Caco-2 (cell line): ENCODE data around the gene FRMD8. TPM values are rescaled to one million over a fixed set of nuclear protein-coding genes. Genes with fewer than 3 reads are reported as not detected.

ENCODE experiments used
- BruUV-seq: library from RNA; stranded (reverse); fragments of 400-500 nt; replicated peaks from 2 replicates; lab custom pipeline; 2021; lab: Mats Ljungman, UMichigan
- CTCF ChIA-PET: fragments of 300-600 bp; sonication (Branson Sonifier 250); formaldehyde crosslinking; loops from one replicate; lab custom pipeline; 2022; ENCODE audit warnings: antibody characterized with exemption; lab: Charles Lee
- POLR2A ChIA-PET: fragments of 300-600 bp; sonication (Branson Sonifier 250); formaldehyde crosslinking; loops from one replicate; lab custom pipeline; 2022; ENCODE audit warnings: antibody characterized with exemption; lab: Charles Lee
- DNase-seq, 2 experiments: peaks; one replicate each; pipeline versions ENCODE4 v3.0.0 to v3.0.0-alpha.2; 2020 to 2022
- H3K27me3 ChIP-seq: replicated peaks from 2 replicates; pipeline ENCODE4 v1.6.0; 2011; ENCODE audit warnings: low read length; ENCODE audit not compliant: control insufficient read depth, insufficient read depth
- H3K36me3 ChIP-seq: 2 replicates; pipeline ENCODE4 v1.5.1; 2011; ENCODE audit warnings: low read length; ENCODE audit not compliant: control insufficient read depth, insufficient read depth
- H3K4me1 ChIP-seq: fragments of 250-450 bp; sonication (Bioruptor Pico); 2 replicates; pipeline ENCODE4 v1.5.1; 2020; ENCODE audit warnings: mild to moderate bottlenecking
- H3K4me3 ChIP-seq: 2 replicates; pipeline ENCODE4 v1.5.1; 2011; ENCODE audit warnings: low read depth, mild to moderate bottlenecking, control low read depth, low read length
- H3K9me3 ChIP-seq: fragments of 250-450 bp; sonication (Bioruptor Pico); 2 replicates; pipeline ENCODE4 v1.5.1; 2020; ENCODE audit warnings: mild to moderate bottlenecking, moderate library complexity
- H3K27ac Mint-ChIP-seq: one replicate; pipeline ENCODE4 v1.8.0; 2022; ENCODE audit warnings: mixed read lengths; ENCODE audit not compliant: unreplicated experiment
- H3K27me3 Mint-ChIP-seq: one replicate; pipeline ENCODE4 v1.8.0; 2022; ENCODE audit warnings: mixed read lengths; ENCODE audit not compliant: insufficient read depth, unreplicated experiment
- H3K36me3 Mint-ChIP-seq: one replicate; pipeline ENCODE4 v1.8.0; 2022; ENCODE audit warnings: mild to moderate bottlenecking, mixed read lengths; ENCODE audit not compliant: insufficient read depth, unreplicated experiment
- H3K4me1 Mint-ChIP-seq: one replicate; pipeline ENCODE4 v1.8.0; 2022; ENCODE audit warnings: low read depth, mixed read lengths; ENCODE audit not compliant: unreplicated experiment
- H3K4me3 Mint-ChIP-seq: one replicate; pipeline ENCODE4 v1.8.0; 2022; ENCODE audit warnings: mild to moderate bottlenecking, moderate library complexity, mixed read lengths; ENCODE audit not compliant: unreplicated experiment
- H3K9me3 Mint-ChIP-seq: one replicate; pipeline ENCODE4 v1.8.0; 2022; ENCODE audit warnings: mixed read lengths; ENCODE audit not compliant: unreplicated experiment
- intact Hi-C: fragments of 100-400 bp; cut with micrococcal nuclease; formaldehyde crosslinking; loops from one replicate; pipeline ENCODE4 v1.10.0; 2022; ENCODE audit not compliant: unreplicated experiment
- total RNA-seq: library from RNA; stranded (reverse); gene quantifications from 2 replicates; pipeline ENCODE4 v1.2.3, GENCODE V29; 2022
- TF ChIP-seq, protein P1 (sequence below), 2 experiments: fragments of 200-600 bp in 1 of 2; IDR thresholded peaks; 1 replicate in 1 of 2; 2 replicates in 1 of 2; pipeline versions ENCODE4 v1.5.1 to v1.8.0; 2011 to 2022; ENCODE audit warnings: antibody characterized with exemption in 1 of 2, control low read depth in 1 of 2, inconsistent platforms in 1 of 2, low read depth in 1 of 2, low read length in 1 of 2, mild to moderate bottlenecking in 1 of 2, moderate library complexity in 1 of 2; ENCODE audit not compliant: insufficient read depth in 1 of 2, severe bottlenecking in 1 of 2, unreplicated experiment in 1 of 2

FRMD8 gene
- total RNA-seq, 1 experiment from 2014 or later: 38.2 TPM

DNA sequence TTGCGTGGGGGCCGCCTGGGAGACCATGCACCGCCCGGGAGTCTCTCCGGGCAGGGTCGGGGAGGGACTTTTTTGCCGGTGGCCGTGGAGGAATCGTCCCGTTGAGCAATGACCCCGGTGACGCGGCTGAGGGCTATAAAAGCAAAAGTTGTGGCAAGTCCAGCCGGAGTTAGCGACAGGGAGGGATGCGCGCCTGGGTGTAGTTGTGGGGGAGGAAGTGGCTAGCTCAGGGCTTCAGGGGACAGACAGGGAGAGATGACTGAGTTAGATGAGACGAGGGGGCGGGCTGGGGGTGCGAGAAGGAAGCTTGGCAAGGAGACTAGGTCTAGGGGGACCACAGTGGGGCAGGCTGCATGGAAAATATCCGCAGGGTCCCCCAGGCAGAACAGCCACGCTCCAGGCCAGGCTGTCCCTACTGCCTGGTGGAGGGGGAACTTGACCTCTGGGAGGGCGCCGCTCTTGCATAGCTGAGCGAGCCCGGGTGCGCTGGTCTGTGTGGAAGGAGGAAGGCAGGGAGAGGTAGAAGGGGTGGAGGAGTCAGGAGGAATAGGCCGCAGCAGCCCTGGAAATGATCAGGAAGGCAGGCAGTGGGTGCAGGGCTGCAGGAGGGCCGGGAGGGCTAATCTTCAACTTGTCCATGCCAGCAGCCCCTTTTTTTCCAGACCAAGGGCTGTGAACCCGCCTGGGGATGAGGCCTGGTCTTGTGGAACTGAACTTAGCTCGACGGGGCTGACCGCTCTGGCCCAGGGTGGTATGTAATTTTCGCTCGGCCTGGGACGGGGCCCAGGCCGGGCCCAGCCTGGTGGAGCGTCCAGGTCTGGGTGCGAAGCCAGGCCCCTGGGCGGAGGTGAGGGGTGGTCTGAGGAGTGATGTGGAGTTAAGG is 36.4 kb downstream of the FRMD8 start, which contains the start of gene NEAT1:
NEAT1 (plus strand) TSS at position 166 of the 883 bp plus-strand sequence.
- TF ChIP-seq, protein P1, sequence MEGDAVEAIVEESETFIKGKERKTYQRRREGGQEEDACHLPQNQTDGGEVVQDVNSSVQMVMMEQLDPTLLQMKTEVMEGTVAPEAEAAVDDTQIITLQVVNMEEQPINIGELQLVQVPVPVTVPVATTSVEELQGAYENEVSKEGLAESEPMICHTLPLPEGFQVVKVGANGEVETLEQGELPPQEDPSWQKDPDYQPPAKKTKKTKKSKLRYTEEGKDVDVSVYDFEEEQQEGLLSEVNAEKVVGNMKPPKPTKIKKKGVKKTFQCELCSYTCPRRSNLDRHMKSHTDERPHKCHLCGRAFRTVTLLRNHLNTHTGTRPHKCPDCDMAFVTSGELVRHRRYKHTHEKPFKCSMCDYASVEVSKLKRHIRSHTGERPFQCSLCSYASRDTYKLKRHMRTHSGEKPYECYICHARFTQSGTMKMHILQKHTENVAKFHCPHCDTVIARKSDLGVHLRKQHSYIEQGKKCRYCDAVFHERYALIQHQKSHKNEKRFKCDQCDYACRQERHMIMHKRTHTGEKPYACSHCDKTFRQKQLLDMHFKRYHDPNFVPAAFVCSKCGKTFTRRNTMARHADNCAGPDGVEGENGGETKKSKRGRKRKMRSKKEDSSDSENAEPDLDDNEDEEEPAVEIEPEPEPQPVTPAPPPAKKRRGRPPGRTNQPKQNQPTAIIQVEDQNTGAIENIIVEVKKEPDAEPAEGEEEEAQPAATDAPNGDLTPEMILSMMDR (IDR thresholded peaks at IDR 0.05; ENCODE audit: insufficient read depth in 1 of 2, low read depth in 1 of 2, low read length in 1 of 2, severe bottlenecking in 1 of 2, unreplicated experiment in 1 of 2): no peak
- peak within 1 kb of the TSS; percentile 73 for H3K4me3 ChIP-seq
- peak; percentile 95 to 97 for DNase-seq
- CTCF ChIA-PET: interaction anchor here (0.6 to 0.7 kb wide), 6 partner anchors 46 to 1182 kb away, joined by 3 to 9 read pairs (median 5); partner anchors contain the start of gene FKBP2
- no peaks in the 10 kb centered on the region for H3K27me3 ChIP-seq
- POLR2A ChIA-PET: interaction anchor here (0.5 to 7.8 kb wide), 29 partner anchors 11 to 697 kb away, joined by 3 to 113 read pairs (median 7); partner anchors contain the start of genes DPF2, FRMD8, MALAT1 and PCNX3
- intact Hi-C loops: loop anchor here (1.0 kb wide), 1 partner anchor 74 kb away; no protein-coding TSS in a partner anchor
- no peaks in the 10 kb centered on the region for H3K9me3 ChIP-seq
- H3K9me3 Mint-ChIP-seq: no peaks in the 10 kb centered on the region
- peaks cover 80% of the 10 kb centered on the region for H3K36me3 Mint-ChIP-seq
- H3K27me3 Mint-ChIP-seq: peaks cover 5% of the 10 kb centered on the region
- peak within 1 kb of the TSS; percentile 92 for H3K4me3 Mint-ChIP-seq
- H3K4me1 Mint-ChIP-seq: peaks cover 62% of the 10 kb centered on the region
- TSS peak; percentile 43 for BruUV-seq
- peaks cover 51% of the 10 kb centered on the region for H3K4me1 ChIP-seq
- H3K27ac Mint-ChIP-seq: peak within 1 kb of the TSS; percentile 95
- H3K36me3 ChIP-seq: peaks cover 8% of the 10 kb centered on the region

DNA sequence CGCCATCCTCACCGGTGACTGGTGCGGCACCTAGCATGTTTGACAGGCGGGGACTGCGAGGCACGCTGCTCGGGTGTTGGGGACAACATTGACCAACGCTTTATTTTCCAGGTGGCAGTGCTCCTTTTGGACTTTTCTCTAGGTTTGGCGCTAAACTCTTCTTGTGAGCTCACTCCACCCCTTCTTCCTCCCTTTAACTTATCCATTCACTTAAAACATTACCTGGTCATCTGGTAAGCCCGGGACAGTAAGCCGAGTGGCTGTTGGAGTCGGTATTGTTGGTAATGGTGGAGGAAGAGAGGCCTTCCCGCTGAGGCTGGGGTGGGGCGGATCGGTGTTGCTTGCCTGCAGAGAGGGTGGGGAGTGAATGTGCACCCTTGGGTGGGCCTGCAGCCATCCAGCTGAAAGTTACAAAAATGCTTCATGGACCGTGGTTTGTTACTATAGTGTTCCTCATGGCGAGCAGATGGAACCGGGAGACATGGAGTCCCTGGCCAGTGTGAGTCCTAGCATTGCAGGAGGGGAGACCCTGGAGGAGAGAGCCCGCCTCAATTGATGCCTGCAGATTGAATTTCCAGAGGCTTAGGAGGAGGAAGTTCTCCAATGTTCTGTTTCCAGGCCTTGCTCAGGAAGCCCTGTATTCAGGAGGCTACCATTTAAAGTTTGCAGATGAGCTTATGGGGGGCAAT is 37.2 kb downstream of the FRMD8 start:
- H3K36me3 Mint-ChIP-seq: peaks cover 82% of the 10 kb centered on the region
- Histone ChIP-seq H3K4me1 (peaks cover 46% of the 10 kb centered on the region), H3K36me3 (peaks cover 8% of the 10 kb centered on the region), H3K27me3 (no peaks in the 10 kb centered on the region), H3K9me3 (no peaks in the 10 kb centered on the region), H3K4me3 (peak overlapping the region; percentile 73)
- H3K4me1 Mint-ChIP-seq: peaks cover 63% of the 10 kb centered on the region
- ChIA-PET CTCF (no interaction called here), POLR2A (interaction anchor here (0.7 to 7.8 kb wide), 17 partner anchors 19 to 696 kb away, joined by 3 to 113 read pairs (median 4); partner anchors contain the start of genes DPF2, FRMD8, MALAT1 and PCNX3)
- TF ChIP-seq, protein P1 (IDR thresholded peaks at IDR 0.05; ENCODE audit: insufficient read depth in 1 of 2, low read depth in 1 of 2, low read length in 1 of 2, severe bottlenecking in 1 of 2, unreplicated experiment in 1 of 2): no peak
- peak overlapping the region; percentile 92 for H3K4me3 Mint-ChIP-seq
- DNase-seq: no peak
- H3K9me3 Mint-ChIP-seq: no peaks in the 10 kb centered on the region
- no TSS peak for BruUV-seq
- peak overlapping the region; percentile 95 for H3K27ac Mint-ChIP-seq
- intact Hi-C loops: no loop called here
- peaks cover 5% of the 10 kb centered on the region for H3K27me3 Mint-ChIP-seq
